Measurements from ENCODE around the gene ESCO1.

DNA sequence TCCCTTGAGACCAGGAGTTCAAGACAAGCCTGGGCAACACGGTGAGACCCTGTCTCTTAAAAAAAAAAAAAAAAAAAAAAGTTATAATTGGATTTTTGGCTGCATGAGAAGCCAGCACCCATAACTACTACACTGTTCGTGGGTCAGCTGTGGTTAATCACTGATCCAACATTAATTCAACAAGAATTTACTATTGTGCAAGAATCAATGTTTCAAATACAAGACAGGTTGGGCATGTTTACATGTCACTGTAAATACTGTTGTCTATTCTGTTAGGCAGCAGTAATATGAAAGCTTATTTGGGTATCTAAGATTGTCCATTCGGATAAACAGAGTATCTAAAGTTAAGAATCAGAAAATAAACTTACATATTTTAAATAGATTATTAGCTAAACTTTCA, 62.3 kb downstream of the ESCO1 start:
- TF ChIP-seq, protein P1, sequence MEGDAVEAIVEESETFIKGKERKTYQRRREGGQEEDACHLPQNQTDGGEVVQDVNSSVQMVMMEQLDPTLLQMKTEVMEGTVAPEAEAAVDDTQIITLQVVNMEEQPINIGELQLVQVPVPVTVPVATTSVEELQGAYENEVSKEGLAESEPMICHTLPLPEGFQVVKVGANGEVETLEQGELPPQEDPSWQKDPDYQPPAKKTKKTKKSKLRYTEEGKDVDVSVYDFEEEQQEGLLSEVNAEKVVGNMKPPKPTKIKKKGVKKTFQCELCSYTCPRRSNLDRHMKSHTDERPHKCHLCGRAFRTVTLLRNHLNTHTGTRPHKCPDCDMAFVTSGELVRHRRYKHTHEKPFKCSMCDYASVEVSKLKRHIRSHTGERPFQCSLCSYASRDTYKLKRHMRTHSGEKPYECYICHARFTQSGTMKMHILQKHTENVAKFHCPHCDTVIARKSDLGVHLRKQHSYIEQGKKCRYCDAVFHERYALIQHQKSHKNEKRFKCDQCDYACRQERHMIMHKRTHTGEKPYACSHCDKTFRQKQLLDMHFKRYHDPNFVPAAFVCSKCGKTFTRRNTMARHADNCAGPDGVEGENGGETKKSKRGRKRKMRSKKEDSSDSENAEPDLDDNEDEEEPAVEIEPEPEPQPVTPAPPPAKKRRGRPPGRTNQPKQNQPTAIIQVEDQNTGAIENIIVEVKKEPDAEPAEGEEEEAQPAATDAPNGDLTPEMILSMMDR (IDR thresholded peaks at IDR 0.05), result no peak
- TF ChIP-seq POLR2A (IDR thresholded peaks at IDR 0.05), result no peak

Measured in Peyer's patch (tissue), 4 donors.